AG04450 (cell line): ENCODE data around the gene VWA5B2. TPM values are rescaled to one million over a fixed set of nuclear protein-coding genes. Genes with fewer than 3 reads are reported as not detected.

Source experiments
- CTCF ChIA-PET: fragments of 300-600, 350-600 bp; formaldehyde crosslinking; extraction: SDS; loops from one replicate; lab custom pipeline; 2022; ENCODE audit warnings: antibody characterized with exemption, inconsistent platforms; lab: Charles Lee
- POLR2A ChIA-PET: fragments of 350-600 bp; formaldehyde crosslinking; extraction: SDS; loops from one replicate; lab custom pipeline; 2021; ENCODE audit warnings: antibody characterized with exemption, inconsistent platforms; lab: Yijun Ruan, JAX
- DNase-seq: peaks from one replicate; pipeline ENCODE4 v3.0.0-alpha.2; 2011; ENCODE audit warnings: low read depth, low spot score
- H3K27ac ChIP-seq: one replicate; pipeline ENCODE4 v1.5.1; 2012; ENCODE audit warnings: low read depth, low read length, control low read depth
- H3K27me3 ChIP-seq: one replicate; pipeline ENCODE4 v1.6.0; 2012; ENCODE audit warnings: low read length; ENCODE audit not compliant: control insufficient read depth, insufficient read depth
- H3K4me3 ChIP-seq: 2 replicates; pipeline ENCODE4 v1.5.1; 2011; ENCODE audit warnings: mild to moderate bottlenecking, low read depth, low read length, control low read depth
- H3K9me3 ChIP-seq: 2 replicates; pipeline ENCODE4 v1.5.1; 2012; ENCODE audit warnings: low read length; ENCODE audit not compliant: control insufficient read depth, insufficient read depth
- CTCF ChIP-seq: IDR thresholded peaks from 2 replicates; pipeline ENCODE4 v1.5.1; 2011; ENCODE audit warnings: low read depth, low read length, control low read depth, inconsistent platforms
- polyA plus RNA-seq: library from polyadenylated mRNA; depleted of rRNA; stranded (reverse); fragments of >200 nt; gene quantifications from 2 replicates; pipeline ENCODE4 v1.2.3, GENCODE V29; 2011

VWA5B2 gene
- polyA plus RNA-seq, 1 experiment = not detected

DNA sequence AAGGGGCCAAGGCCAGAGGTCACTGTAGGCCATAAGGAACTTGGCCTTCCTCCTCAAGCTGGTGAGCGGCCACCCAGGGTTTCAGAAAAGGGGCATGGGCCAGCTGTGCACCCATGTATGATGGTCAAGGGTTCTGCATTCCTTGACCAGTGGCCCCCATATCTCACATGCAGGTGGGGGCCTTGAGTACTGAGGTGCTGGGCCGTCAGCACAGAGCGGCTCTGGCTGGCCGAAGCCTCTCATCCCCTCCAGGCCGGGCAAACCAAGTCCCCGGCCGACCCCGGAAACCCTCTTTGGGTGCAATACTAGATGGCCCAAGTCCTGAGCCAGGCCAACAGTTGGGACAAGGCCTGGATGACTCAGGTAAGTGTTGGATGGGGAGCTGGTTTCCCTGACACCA lies 9.8 kb downstream of the VWA5B2 start:
- no peak overlapping the region for H3K27ac ChIP-seq
- TF ChIP-seq CTCF = no peak
- CTCF ChIA-PET = interaction anchor here (2.8 to 3.0 kb wide), 2 partner anchors 11 to 12 kb away, joined by 12 to 20 read pairs; partner anchors contain the start of gene EEF1AKMT4
- peaks cover 16% of the 10 kb centered on the region for H3K27me3 ChIP-seq
- no peak overlapping the region for H3K4me3 ChIP-seq
- no peak for DNase-seq
- peaks cover 3% of the 10 kb centered on the region; the same call in 1 of the 2 replicates for H3K9me3 ChIP-seq
- POLR2A ChIA-PET = no interaction called here

DNA sequence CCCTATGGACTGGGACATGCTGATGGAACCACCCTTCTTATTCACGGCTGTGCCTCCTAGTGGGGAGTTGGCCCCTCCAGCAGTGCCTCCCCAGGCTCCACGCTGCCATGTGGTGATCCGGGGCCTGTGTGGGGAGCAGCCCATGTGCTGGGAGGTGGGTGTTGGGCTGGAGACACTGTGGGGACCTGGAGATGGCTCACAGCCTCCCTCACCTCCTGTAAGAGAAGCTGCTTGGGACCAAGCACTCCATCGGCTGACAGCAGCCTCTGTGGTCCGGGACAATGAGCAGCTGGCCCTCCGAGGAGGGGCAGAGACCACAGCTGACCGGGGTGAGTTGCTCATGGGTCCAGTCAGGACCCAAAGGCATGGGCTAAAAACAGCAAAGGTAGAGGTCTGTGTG lies 10.3 kb downstream of the VWA5B2 start:
- Histone ChIP-seq H3K27me3 (peaks cover 16% of the 10 kb centered on the region), H3K27ac (no peak overlapping the region), H3K4me3 (no peak overlapping the region), H3K9me3 (peaks cover 3% of the 10 kb centered on the region; the same call in 1 of the 2 replicates)
- POLR2A ChIA-PET = no interaction called here
- DNase-seq = no peak
- CTCF ChIA-PET = interaction anchor here (1.3 to 3.0 kb wide), 2 partner anchors 10 to 12 kb away, joined by 6 to 20 read pairs; partner anchors contain the start of gene EEF1AKMT4
- TF ChIP-seq CTCF = no peak

- no peak overlapping the region for H3K27ac ChIP-seq
- TF ChIP-seq CTCF = peak; percentile 25; the same call in 1 of the 2 replicates
- ChIA-PET POLR2A (interaction anchor here (0.6 to 0.7 kb wide), 2 partner anchors 95 to 435 kb away, joined by 3 read pairs; no protein-coding TSS in a partner anchor), CTCF (interaction anchor here (0.6 to 3.0 kb wide), 4 partner anchors 10 to 345 kb away, joined by 3 to 20 read pairs (median 7); partner anchors contain the start of gene EEF1AKMT4)
- no peak overlapping the region for H3K4me3 ChIP-seq
- peaks cover 14% of the 10 kb centered on the region for H3K27me3 ChIP-seq
- DNase-seq = no peak
- peaks cover 3% of the 10 kb centered on the region; the same call in 1 of the 2 replicates for H3K9me3 ChIP-seq
Observed at GRCh38 chr3:184240384-184241140, 11.2 kb downstream of the VWA5B2 start.

DNA sequence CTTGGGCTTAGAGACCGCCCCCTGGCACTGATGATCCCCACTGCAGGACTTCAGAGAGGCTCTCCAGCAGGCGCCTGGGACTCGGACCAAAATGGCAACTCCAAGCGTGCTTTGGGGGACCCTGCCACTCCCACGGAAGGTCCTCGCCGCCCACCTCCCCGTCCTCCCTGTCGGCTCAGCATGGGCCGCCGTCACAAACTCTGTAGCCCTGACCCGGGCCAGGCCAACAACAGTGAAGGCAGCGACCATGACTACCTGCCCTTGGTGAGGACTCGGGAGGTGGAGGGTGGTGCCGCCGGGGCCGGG lies 11.7 kb downstream of the VWA5B2 start:
- CTCF ChIA-PET = interaction anchor here (0.6 to 3.0 kb wide), 4 partner anchors 9 to 345 kb away, joined by 3 to 20 read pairs (median 7); partner anchors contain the start of gene EEF1AKMT4
- POLR2A ChIA-PET = interaction anchor here (0.6 kb wide), 1 partner anchor 436 kb away, joined by 3 read pairs; no protein-coding TSS in a partner anchor

More for the DNA sequence above, 11.7 kb downstream of the VWA5B2 start:
- no peak for TF ChIP-seq CTCF
- Histone ChIP-seq H3K27ac (no peak overlapping the region), H3K9me3 (peaks cover 3% of the 10 kb centered on the region; the same call in 1 of the 2 replicates), H3K27me3 (peaks cover 14% of the 10 kb centered on the region), H3K4me3 (no peak overlapping the region)
- DNase-seq = no peak
